ENCODE data around the gene TP53I13.

DNA sequence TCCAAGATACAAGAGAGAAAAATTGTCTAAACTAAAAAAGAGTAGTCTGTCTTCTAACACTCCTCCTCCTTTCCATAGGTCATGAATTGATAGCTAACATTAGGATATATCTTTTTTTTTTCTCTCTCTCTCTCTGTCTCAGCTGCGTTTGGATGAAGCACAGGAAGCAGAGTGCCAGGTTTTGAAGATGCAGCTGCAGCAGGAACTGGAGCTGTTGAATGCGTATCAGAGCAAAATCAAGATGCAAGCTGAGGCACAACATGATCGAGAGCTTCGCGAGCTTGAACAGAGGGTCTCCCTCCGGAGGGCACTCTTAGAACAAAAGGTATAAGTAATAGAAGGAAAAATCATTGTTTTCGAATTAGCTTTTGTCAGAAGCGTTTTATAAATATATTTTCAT lies 34.5 kb upstream of the TP53I13 start:
- TF ChIP-seq SUZ12 (IDR thresholded peaks at IDR 0.05) (no peak), NFRKB (IDR thresholded peaks at IDR 0.05) (no peak), ZNF384 (IDR thresholded peaks at IDR 0.05) (no peak), ARNT (IDR thresholded peaks at IDR 0.05) (no peak), FOXM1 (IDR thresholded peaks at IDR 0.05; ENCODE audit: borderline replicate concordance) (no peak), TARDBP (IDR thresholded peaks at IDR 0.05) (no peak), BHLHE40 (IDR thresholded peaks at IDR 0.05; ENCODE audit: borderline replicate concordance) (no peak), FOXA1 (IDR thresholded peaks at IDR 0.05) (no peak), SP1 (IDR thresholded peaks at IDR 0.05) (no peak), LEF1 (IDR thresholded peaks at IDR 0.05; ENCODE audit: borderline replicate concordance) (no peak), HDGF (IDR thresholded peaks at IDR 0.05; ENCODE audit: borderline replicate concordance) (no peak), ELF4 (IDR thresholded peaks at IDR 0.05) (no peak), FOXK2 (IDR thresholded peaks at IDR 0.05) (no peak), CTBP1 (IDR thresholded peaks at IDR 0.05; ENCODE audit: borderline replicate concordance) (no peak)
